ENCODE data around the gene AUTS2.

DNA sequence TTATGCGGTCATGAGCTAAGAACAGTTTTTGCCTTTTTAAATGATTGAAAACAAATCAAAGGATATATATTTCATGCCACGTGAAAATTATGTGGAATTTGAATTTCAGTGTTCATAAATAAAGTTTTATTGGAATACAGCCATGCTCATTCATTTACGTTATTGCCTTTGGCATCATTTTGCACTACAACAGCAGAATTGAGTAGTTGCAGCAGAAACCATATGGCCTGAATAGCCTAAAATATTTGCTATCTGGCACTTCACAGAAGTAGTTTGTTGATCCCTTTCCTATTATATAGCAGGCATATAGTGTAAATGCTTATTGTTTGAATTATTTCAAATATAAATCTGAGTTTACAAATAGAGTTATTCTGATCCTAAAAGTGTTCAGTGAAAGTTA is 59.7 kb downstream of the AUTS2 start:
- TF ChIP-seq RORB (CRISPR knock-in tag; IDR thresholded peaks at IDR 0.05) (no peak), CTCF (IDR thresholded peaks at IDR 0.05) (no peak), CREM (CRISPR knock-in tag; IDR thresholded peaks at IDR 0.05) (no peak), FOXJ3 (CRISPR knock-in tag; IDR thresholded peaks at IDR 0.05; ENCODE audit: borderline replicate concordance) (no peak), USF1 (CRISPR knock-in tag; IDR thresholded peaks at IDR 0.05) (no peak)
